Lower lobe of right lung (tissue), 2 donors: ENCODE data around the gene ITGAL. TPM values are rescaled to one million over a fixed set of nuclear protein-coding genes. Genes with fewer than 3 reads are reported as not detected.

Experiments used
- ATAC-seq, 2 donors: fragments of 200-7000 bp; cut with Tn5 transposase; one replicate each; pipeline ENCODE4 v1.9.1; 2020 to 2022; ENCODE audit warnings: mild to moderate bottlenecking in 2 of 2, moderate library complexity in 2 of 2
- DNase-seq: peaks from one replicate; pipeline ENCODE4 v3.0.0-alpha.2; 2020
- H3K27ac ChIP-seq: fragments of 200-600 bp; one replicate; pipeline ENCODE4 v1.8.0; 2022
- H3K27me3 ChIP-seq: fragments of 200-600 bp; one replicate; pipeline ENCODE4 v1.8.0; 2022; ENCODE audit warnings: low read depth
- H3K36me3 ChIP-seq: fragments of 200-600 bp; one replicate; pipeline ENCODE4 v1.8.0; 2022; ENCODE audit warnings: mild to moderate bottlenecking
- H3K4me1 ChIP-seq: fragments of 200-600 bp; one replicate; pipeline ENCODE4 v1.8.0; 2022
- H3K4me3 ChIP-seq: fragments of 200-600 bp; one replicate; pipeline ENCODE4 v1.8.0; 2022; ENCODE audit warnings: mild to moderate bottlenecking
- H3K9me3 ChIP-seq: fragments of 200-600 bp; one replicate; pipeline ENCODE4 v1.8.0; 2022
- intact Hi-C: fragments of 100-400 bp; cut with DNase I; formaldehyde crosslinking; loops from one replicate; pipeline ENCODE4 v1.11.0; 2022
- total RNA-seq: library from RNA; stranded (reverse); fragmentation: NEBNext Ultra II Directional; extraction: Animal tissue kit (Norgen Biotek cat#: 25700); gene quantifications from one replicate; pipeline ENCODE4 v1.2.1, GENCODE V29; 2021
- TF ChIP-seq, protein P1 (sequence below): fragments of 200-600 bp; IDR thresholded peaks from one replicate; pipeline ENCODE4 v1.8.0; 2022; ENCODE audit warnings: antibody characterized with exemption, mild to moderate bottlenecking
- donor health status: DM: no; HTN: yes; CAD: no; lungs with severe emphysema.

Gene ITGAL
- total RNA-seq, 1 donor from 2014 or later, result 127 TPM

DNA sequence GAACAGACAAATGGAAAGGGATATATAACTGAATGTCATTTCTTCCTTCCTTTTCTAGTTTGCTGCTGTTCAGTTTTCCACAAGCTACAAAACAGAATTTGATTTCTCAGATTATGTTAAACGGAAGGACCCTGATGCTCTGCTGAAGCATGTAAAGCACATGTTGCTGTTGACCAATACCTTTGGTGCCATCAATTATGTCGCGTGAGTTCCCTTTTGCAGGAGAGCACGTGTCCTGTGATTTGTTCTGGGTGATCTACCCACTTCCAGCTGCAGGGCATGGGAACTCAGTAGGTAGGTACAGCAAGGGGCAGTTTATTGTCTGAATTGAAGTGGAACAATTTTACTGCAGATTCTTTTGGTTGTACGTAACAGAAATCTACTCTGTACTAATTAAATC is 8.8 kb downstream of the ITGAL start:
- no peaks in the 10 kb centered on the region for H3K9me3 ChIP-seq
- no peak for ATAC-seq
- no peak for DNase-seq
- TF ChIP-seq, protein P1, sequence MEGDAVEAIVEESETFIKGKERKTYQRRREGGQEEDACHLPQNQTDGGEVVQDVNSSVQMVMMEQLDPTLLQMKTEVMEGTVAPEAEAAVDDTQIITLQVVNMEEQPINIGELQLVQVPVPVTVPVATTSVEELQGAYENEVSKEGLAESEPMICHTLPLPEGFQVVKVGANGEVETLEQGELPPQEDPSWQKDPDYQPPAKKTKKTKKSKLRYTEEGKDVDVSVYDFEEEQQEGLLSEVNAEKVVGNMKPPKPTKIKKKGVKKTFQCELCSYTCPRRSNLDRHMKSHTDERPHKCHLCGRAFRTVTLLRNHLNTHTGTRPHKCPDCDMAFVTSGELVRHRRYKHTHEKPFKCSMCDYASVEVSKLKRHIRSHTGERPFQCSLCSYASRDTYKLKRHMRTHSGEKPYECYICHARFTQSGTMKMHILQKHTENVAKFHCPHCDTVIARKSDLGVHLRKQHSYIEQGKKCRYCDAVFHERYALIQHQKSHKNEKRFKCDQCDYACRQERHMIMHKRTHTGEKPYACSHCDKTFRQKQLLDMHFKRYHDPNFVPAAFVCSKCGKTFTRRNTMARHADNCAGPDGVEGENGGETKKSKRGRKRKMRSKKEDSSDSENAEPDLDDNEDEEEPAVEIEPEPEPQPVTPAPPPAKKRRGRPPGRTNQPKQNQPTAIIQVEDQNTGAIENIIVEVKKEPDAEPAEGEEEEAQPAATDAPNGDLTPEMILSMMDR, result no peak
- intact Hi-C loops, result no loop called here
- no peaks in the 10 kb centered on the region for H3K27me3 ChIP-seq
- no peaks in the 10 kb centered on the region for H3K4me1 ChIP-seq
- peaks cover 33% of the 10 kb centered on the region for H3K36me3 ChIP-seq
- no peak overlapping the region for H3K4me3 ChIP-seq
- H3K27ac ChIP-seq, result no peak overlapping the region

GRCh38 chr16:30482366-30482765 is 9.8 kb downstream of the ITGAL start:
- H3K27ac ChIP-seq, result no peak overlapping the region
- H3K4me3 ChIP-seq, result no peak overlapping the region
- no peaks in the 10 kb centered on the region for H3K27me3 ChIP-seq
- no peak for ATAC-seq
- peaks cover 36% of the 10 kb centered on the region for H3K36me3 ChIP-seq
- no peaks in the 10 kb centered on the region for H3K4me1 ChIP-seq
- no peaks in the 10 kb centered on the region for H3K9me3 ChIP-seq
- DNase-seq, result no peak
- TF ChIP-seq, protein P1, result no peak
- intact Hi-C loops, result no loop called here

- DNase-seq (no peak), ATAC-seq (no peak)
- peaks cover 52% of the 10 kb centered on the region for H3K36me3 ChIP-seq
- no peak overlapping the region for H3K4me3 ChIP-seq
- TF ChIP-seq, protein P1, result no peak
- peaks cover 6% of the 10 kb centered on the region for H3K4me1 ChIP-seq
- H3K27ac ChIP-seq, result no peak overlapping the region
- no peaks in the 10 kb centered on the region for H3K27me3 ChIP-seq
- H3K9me3 ChIP-seq, result no peaks in the 10 kb centered on the region
- intact Hi-C loops, result no loop called here
These were observed 12.3 kb downstream of the ITGAL start for GRCh38 chr16:30484887-30485286.

- peaks cover 6% of the 10 kb centered on the region for H3K4me1 ChIP-seq
- no peak for DNase-seq
- intact Hi-C loops, result no loop called here
These were observed 13.4 kb downstream of the ITGAL start for GRCh38 chr16:30485818-30486436.

GRCh38 chr16:30488764-30489605 is 16.4 kb downstream of the ITGAL start:
- DNase-seq, result peak; percentile 51
- Histone ChIP-seq H3K4me1 (peaks cover 12% of the 10 kb centered on the region), H3K36me3 (peaks cover 38% of the 10 kb centered on the region), H3K4me3 (no peak overlapping the region), H3K9me3 (no peaks in the 10 kb centered on the region), H3K27me3 (no peaks in the 10 kb centered on the region), H3K27ac (no peak overlapping the region)
- ATAC-seq, result peak; percentile 66 to 69
- intact Hi-C loops, result no loop called here
- TF ChIP-seq, protein P1, result no peak

More at GRCh38 chr16:30485818-30486436, 13.4 kb downstream of the ITGAL start:
- Histone ChIP-seq H3K36me3 (peaks cover 58% of the 10 kb centered on the region), H3K27me3 (no peaks in the 10 kb centered on the region), H3K4me3 (no peak overlapping the region), H3K27ac (no peak overlapping the region), H3K9me3 (no peaks in the 10 kb centered on the region)
- no peak for ATAC-seq
- TF ChIP-seq, protein P1, result no peak
